ENCODE measurements around the gene SLC43A2.

The SLC43A2 gene

DNA sequence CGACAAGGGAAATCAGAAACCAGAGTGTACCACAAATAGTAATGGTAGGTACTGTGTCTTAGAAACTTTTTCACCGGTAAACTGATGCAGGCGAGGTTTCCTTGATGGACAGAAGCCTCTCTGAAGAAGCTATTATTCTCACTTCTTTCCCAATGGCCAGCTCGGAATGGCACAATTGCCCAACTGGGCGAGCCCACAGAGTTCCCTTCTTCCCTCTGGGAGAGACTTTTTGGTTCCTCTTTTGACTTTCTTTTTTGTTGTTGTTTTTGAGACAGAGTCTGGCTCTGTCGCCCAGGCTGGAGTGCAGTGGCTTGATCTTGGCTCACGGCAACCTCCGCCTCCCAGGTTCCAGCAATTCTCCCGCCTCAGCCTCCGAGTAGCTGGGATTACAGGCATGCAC, 16.9 kb downstream of the SLC43A2 start:
- H3K9ac ChIP-seq (ENCODE audit: low read depth, low read length), result no peak overlapping the region
- H3K27me3 ChIP-seq (ENCODE audit: insufficient read depth, low read length, poor library complexity), result no peaks in the 10 kb centered on the region
- H3K9me3 ChIP-seq (ENCODE audit: insufficient read depth, low read length, severe bottlenecking), result no peaks in the 10 kb centered on the region
- no peak overlapping the region for H3K4me3 ChIP-seq (ENCODE audit: low read depth in 1 of 2, low read length in 2 of 2)
- no peaks in the 10 kb centered on the region for H3K4me1 ChIP-seq (ENCODE audit: insufficient read depth, low read length)
- no peaks in the 10 kb centered on the region for H3K79me2 ChIP-seq (ENCODE audit: insufficient read depth, low read length)
- ATAC-seq (ENCODE audit: insufficient read depth, low read depth), result no peak
- H3K4me2 ChIP-seq (ENCODE audit: insufficient read depth, low read length), result no peak overlapping the region
- H4K20me1 ChIP-seq (ENCODE audit: insufficient read depth, low read length), result no peaks in the 10 kb centered on the region
- TF ChIP-seq, protein P1, sequence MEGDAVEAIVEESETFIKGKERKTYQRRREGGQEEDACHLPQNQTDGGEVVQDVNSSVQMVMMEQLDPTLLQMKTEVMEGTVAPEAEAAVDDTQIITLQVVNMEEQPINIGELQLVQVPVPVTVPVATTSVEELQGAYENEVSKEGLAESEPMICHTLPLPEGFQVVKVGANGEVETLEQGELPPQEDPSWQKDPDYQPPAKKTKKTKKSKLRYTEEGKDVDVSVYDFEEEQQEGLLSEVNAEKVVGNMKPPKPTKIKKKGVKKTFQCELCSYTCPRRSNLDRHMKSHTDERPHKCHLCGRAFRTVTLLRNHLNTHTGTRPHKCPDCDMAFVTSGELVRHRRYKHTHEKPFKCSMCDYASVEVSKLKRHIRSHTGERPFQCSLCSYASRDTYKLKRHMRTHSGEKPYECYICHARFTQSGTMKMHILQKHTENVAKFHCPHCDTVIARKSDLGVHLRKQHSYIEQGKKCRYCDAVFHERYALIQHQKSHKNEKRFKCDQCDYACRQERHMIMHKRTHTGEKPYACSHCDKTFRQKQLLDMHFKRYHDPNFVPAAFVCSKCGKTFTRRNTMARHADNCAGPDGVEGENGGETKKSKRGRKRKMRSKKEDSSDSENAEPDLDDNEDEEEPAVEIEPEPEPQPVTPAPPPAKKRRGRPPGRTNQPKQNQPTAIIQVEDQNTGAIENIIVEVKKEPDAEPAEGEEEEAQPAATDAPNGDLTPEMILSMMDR (IDR thresholded peaks at IDR 0.05; ENCODE audit: borderline replicate concordance, extremely low read depth, low read length, poor library complexity, severe bottlenecking), result no peak
- TF ChIP-seq EZH2 (IDR thresholded peaks at IDR 0.05; ENCODE audit: borderline replicate concordance, low read depth, low read length, severe bottlenecking), result no peak
- H3K27ac ChIP-seq (ENCODE audit: low read length), result no peak overlapping the region
- H2AFZ ChIP-seq (ENCODE audit: low read depth, low read length), result no peak overlapping the region
- H3K36me3 ChIP-seq (ENCODE audit: insufficient read depth, low read length), result peaks cover 57% of the 10 kb centered on the region
- DNase-seq, result no peak

DNA sequence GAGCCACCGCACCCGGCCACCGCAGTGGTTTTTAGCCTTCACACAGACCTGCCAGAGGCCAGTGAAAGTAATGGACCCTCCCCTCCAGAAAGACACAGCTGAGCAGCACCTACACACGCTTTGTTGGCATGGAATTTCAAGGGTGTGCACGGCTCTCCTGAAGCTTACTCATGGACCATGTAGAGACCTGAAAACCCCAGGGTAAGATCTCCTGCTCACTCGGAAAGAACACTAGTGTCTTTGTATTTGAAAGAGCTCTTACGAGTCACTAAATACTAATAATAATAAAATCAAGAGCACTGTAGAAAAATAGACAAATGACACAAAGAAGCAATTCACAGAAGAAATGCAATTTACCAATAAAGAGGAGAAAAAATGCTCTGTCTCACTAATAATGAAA, 20.0 kb downstream of the SLC43A2 start:
- Histone ChIP-seq H3K27me3 (ENCODE audit: insufficient read depth, low read length, poor library complexity) (no peaks in the 10 kb centered on the region), H3K9me3 (ENCODE audit: insufficient read depth, low read length, severe bottlenecking) (no peaks in the 10 kb centered on the region), H3K79me2 (ENCODE audit: insufficient read depth, low read length) (no peaks in the 10 kb centered on the region), H3K36me3 (ENCODE audit: insufficient read depth, low read length) (peaks cover 50% of the 10 kb centered on the region), H3K4me2 (ENCODE audit: insufficient read depth, low read length) (no peak overlapping the region), H4K20me1 (ENCODE audit: insufficient read depth, low read length) (no peaks in the 10 kb centered on the region), H3K4me1 (ENCODE audit: insufficient read depth, low read length) (no peaks in the 10 kb centered on the region), H3K27ac (ENCODE audit: low read length) (no peak overlapping the region), H3K4me3 (ENCODE audit: low read depth in 1 of 2, low read length in 2 of 2) (no peak overlapping the region), H2AFZ (ENCODE audit: low read depth, low read length) (no peak overlapping the region), H3K9ac (ENCODE audit: low read depth, low read length) (no peak overlapping the region)
- DNase-seq, result no peak
- TF ChIP-seq, protein P1 (IDR thresholded peaks at IDR 0.05; ENCODE audit: borderline replicate concordance, extremely low read depth, low read length, poor library complexity, severe bottlenecking), result no peak
- no peak for TF ChIP-seq EZH2 (IDR thresholded peaks at IDR 0.05; ENCODE audit: borderline replicate concordance, low read depth, low read length, severe bottlenecking)
- ATAC-seq (ENCODE audit: insufficient read depth, low read depth), result no peak

DNA sequence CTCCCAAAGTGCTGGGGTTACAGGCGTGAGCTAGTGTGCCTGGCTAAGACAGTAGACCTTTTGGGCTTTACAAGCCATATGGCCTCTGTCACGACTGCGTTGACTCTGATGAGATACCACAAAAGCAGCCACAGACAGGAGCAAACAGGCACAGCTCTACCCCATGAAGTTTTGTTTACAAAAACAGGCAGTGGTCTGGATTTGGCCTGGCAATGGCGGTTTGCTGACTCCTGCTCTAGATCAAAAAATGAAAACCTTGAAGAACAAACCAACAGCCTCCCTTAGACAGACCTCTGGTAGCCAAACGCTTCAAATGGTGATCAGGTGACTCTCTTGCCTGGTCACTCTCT, 20.7 kb downstream of the SLC43A2 start:
- no peaks in the 10 kb centered on the region for H3K79me2 ChIP-seq (ENCODE audit: insufficient read depth, low read length)
- H3K27ac ChIP-seq (ENCODE audit: low read length), result no peak overlapping the region
- H3K9ac ChIP-seq (ENCODE audit: low read depth, low read length), result no peak overlapping the region
- H3K4me1 ChIP-seq (ENCODE audit: insufficient read depth, low read length), result no peaks in the 10 kb centered on the region
- H3K9me3 ChIP-seq (ENCODE audit: insufficient read depth, low read length, severe bottlenecking), result no peaks in the 10 kb centered on the region
- DNase-seq (no peak), ATAC-seq (ENCODE audit: insufficient read depth, low read depth) (no peak)
- no peaks in the 10 kb centered on the region for H3K27me3 ChIP-seq (ENCODE audit: insufficient read depth, low read length, poor library complexity)
- H3K4me3 ChIP-seq (ENCODE audit: low read depth in 1 of 2, low read length in 2 of 2), result no peak overlapping the region
- H3K4me2 ChIP-seq (ENCODE audit: insufficient read depth, low read length), result no peak overlapping the region
- H3K36me3 ChIP-seq (ENCODE audit: insufficient read depth, low read length), result peaks cover 47% of the 10 kb centered on the region
- no peak for TF ChIP-seq EZH2 (IDR thresholded peaks at IDR 0.05; ENCODE audit: borderline replicate concordance, low read depth, low read length, severe bottlenecking)
- TF ChIP-seq, protein P1 (IDR thresholded peaks at IDR 0.05; ENCODE audit: borderline replicate concordance, extremely low read depth, low read length, poor library complexity, severe bottlenecking), result no peak
- H2AFZ ChIP-seq (ENCODE audit: low read depth, low read length), result no peak overlapping the region
- H4K20me1 ChIP-seq (ENCODE audit: insufficient read depth, low read length), result no peaks in the 10 kb centered on the region

All from DND-41 (cell line).